Activated CD4-positive, alpha-beta T cell treated with anti-CD3 and anti-CD28 coated beads for 36 hours (primary cell): ENCODE measurements around the gene ENTR1. TPM values are rescaled to one million over a fixed set of nuclear protein-coding genes. Genes with fewer than 3 reads are reported as not detected.
"Not testable (repeated sequence)": the region's sequence is repeated elsewhere in the genome, so short reads cannot be mapped to it uniquely, and the experiment has no call there.

Experiments
- ATAC-seq: fragments of 200-7000 bp; cut with Tn5 transposase; one replicate; pipeline ENCODE4 v1.10.0; 2021; ENCODE audit warnings: mild to moderate bottlenecking, moderate library complexity
- CTCF ChIA-PET: fragments of 350-600 bp; sonication (Branson Sonifier 250); formaldehyde crosslinking; loops from one replicate; lab custom pipeline; 2021; ENCODE audit warnings: antibody characterized with exemption; lab: Charles Lee
- POLR2A ChIA-PET: fragments of 350-600 bp; sonication (Branson Sonifier 250); formaldehyde crosslinking; loops from one replicate; lab custom pipeline; 2021; ENCODE audit warnings: antibody characterized with exemption, inconsistent platforms; lab: Charles Lee
- DNase-seq: peaks from one replicate; pipeline ENCODE4 v3.0.0-alpha.2; 2020
- H3K27ac Mint-ChIP-seq: one replicate; pipeline ENCODE4 v1.8.0; 2021; ENCODE audit warnings: mixed read lengths
- H3K27me3 Mint-ChIP-seq: one replicate; pipeline ENCODE4 v1.8.0; 2021; ENCODE audit warnings: mixed read lengths
- H3K36me3 Mint-ChIP-seq: one replicate; pipeline ENCODE4 v1.8.0; 2021; ENCODE audit warnings: low read depth, mixed read lengths
- H3K4me1 Mint-ChIP-seq: one replicate; pipeline ENCODE4 v1.8.0; 2021; ENCODE audit warnings: mixed read lengths
- H3K4me3 Mint-ChIP-seq: one replicate; pipeline ENCODE4 v1.8.0; 2021; ENCODE audit warnings: mild to moderate bottlenecking, moderate library complexity, mixed read lengths
- H3K9me3 Mint-ChIP-seq: one replicate; pipeline ENCODE4 v1.8.0; 2021; ENCODE audit warnings: low read depth, mixed read lengths
- intact Hi-C, 2 experiments: fragments of 100-400 bp; cut with DNase I in 1 of 2; cut with micrococcal nuclease in 1 of 2; formaldehyde crosslinking; loops; one replicate each; pipeline versions ENCODE4 v1.14.2 to v1.15.1; 2022 to 2024; cut with DNase I, micrococcal nuclease
- total RNA-seq, 2 experiments: library from RNA; stranded (reverse); gene quantifications; one replicate each; pipeline ENCODE4 v1.2.3, GENCODE V29; 2021

The ENTR1 gene
- total RNA-seq, 2 experiments from 2014 or later = 57.2 to 67.7 TPM

DNA sequence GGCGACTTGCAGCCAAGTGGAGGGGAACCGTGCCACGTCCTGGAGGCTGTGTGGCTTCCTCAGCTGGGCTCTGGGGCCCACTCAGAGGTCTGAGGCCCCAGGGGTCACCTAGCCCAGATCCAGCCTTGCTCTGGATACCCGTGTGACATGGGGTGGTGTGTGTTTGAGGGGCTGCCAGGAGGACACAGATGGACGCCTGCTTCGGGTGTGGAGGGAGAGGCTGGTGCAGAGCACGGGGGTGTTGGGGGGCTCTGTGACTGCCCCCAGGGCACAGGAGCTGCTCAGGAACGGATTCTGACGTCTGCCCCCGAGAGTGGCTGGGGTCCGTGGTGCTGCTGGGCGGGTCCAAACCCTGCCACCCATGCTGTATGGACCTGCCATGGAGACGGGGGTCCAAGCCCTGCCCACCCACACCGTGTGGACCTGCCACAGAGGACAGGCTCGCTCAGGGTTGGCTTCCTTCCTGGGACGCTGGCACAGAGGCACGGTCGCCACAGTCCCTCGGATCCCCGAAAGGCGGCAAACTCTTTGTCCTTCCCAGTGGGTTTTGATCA is 18.7 kb upstream of the ENTR1 start:
- CTCF ChIA-PET = no interaction called here

DNA sequence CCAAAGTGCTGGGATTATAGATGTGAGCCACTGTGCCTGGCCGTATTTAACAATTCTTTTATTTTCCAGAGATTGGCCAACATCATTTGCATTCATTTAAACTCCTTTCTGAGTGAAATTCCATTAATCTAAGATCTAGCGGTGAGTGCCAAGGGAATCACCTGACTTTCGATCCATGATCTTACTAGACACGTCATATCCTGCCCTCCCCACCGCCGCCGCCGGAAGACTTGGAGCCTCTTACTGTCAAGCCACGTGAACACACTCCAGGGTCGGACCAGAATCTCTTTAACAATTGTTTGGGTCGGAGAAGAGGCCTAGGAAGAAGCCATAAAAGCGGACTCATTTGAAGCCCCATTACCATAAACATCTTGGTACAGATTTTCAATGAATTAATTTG is 16.4 kb upstream of the ENTR1 start:
- H3K4me1 Mint-ChIP-seq = no peaks in the 10 kb centered on the region
- H3K27ac Mint-ChIP-seq = no peak overlapping the region
- no peak for DNase-seq
- CTCF ChIA-PET = interaction anchor here (0.6 kb wide), 1 partner anchor 39 kb away, joined by 3 read pairs; no protein-coding TSS in a partner anchor
- ATAC-seq = no peak
- no peak overlapping the region for H3K4me3 Mint-ChIP-seq
- peaks cover 31% of the 10 kb centered on the region for H3K36me3 Mint-ChIP-seq
- POLR2A ChIA-PET = no interaction called here
- no peaks in the 10 kb centered on the region for H3K9me3 Mint-ChIP-seq
- H3K27me3 Mint-ChIP-seq = no peaks in the 10 kb centered on the region
- intact Hi-C loops = no loop called here

More for the DNA sequence above, 18.7 kb upstream of the ENTR1 start:
- Mint-ChIP-seq H3K9me3 (no peaks in the 10 kb centered on the region), H3K4me1 (no peaks in the 10 kb centered on the region), H3K4me3 (no peak overlapping the region), H3K27me3 (no peaks in the 10 kb centered on the region), H3K27ac (no peak overlapping the region), H3K36me3 (peaks cover 18% of the 10 kb centered on the region)
- intact Hi-C loops = no loop called here
- no peak for ATAC-seq
- POLR2A ChIA-PET = no interaction called here
- DNase-seq = no peak

DNA sequence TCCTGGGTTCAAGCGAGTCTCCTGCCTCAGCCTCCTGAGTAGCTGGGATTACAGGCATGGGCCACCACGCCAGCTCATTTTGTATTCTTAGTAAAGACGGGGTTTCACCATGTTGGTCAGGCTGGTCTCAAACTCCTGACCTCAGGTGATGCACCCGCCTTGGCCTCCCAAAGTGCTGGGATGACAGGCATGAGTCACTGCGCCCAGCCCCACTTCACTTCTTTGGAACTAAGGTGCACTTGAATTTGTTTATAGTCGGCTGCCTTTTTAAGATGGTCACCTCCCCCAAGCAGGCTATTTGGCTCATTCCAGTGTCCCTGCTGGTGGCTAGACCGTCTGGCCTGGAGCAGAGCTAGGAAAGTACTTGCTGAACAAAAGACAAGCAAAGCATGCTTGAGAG is 15.0 kb upstream of the ENTR1 start:
- H3K9me3 Mint-ChIP-seq, H3K4me1 Mint-ChIP-seq, H3K4me3 Mint-ChIP-seq, H3K27me3 Mint-ChIP-seq, H3K27ac Mint-ChIP-seq, intact Hi-C loops: not testable (repeated sequence)
- ATAC-seq (peak; percentile 33), DNase-seq (peak; percentile 30)
- POLR2A ChIA-PET = interaction anchor here (0.6 to 0.7 kb wide), 2 partner anchors 37 to 297 kb away, joined by 5 to 6 read pairs; no protein-coding TSS in a partner anchor
- H3K36me3 Mint-ChIP-seq = peaks cover 29% of the 10 kb centered on the region
- CTCF ChIA-PET = interaction anchor here (0.6 to 1.3 kb wide), 2 partner anchors 13 to 17 kb away, joined by 3 to 4 read pairs; no protein-coding TSS in a partner anchor

DNA sequence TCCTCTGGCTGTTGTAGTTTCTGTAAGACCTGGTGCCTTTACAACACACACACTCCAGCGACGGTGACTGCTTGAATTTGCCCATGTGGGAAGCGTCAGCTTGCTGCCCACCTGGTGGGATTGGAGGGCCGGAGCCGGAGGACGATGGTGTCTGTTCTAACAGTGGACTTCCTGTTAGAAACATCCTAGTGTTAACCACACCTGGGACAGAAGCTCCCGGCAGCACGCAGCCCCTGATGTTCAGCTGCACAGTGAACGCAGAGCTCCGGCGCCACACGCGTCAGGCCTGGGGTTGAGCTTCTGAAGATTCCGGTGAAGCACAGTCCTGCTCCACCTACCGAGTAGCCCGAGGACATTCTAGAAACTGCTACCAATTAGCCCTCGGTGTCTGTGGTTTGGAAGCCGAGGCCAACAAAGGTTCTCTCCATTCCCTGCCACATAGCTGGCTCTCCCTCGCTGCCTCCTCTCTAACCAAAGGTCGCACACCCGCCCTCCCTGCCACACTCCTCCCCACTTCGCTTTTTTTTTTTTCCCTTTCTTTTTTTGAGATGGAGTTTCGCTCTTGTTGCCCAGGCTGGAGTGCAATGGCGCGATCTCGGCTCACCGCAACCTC is 14.4 kb upstream of the ENTR1 start:
- no peaks in the 10 kb centered on the region for H3K4me1 Mint-ChIP-seq
- H3K9me3 Mint-ChIP-seq = no peaks in the 10 kb centered on the region
- POLR2A ChIA-PET = no interaction called here
- peaks cover 29% of the 10 kb centered on the region for H3K36me3 Mint-ChIP-seq
- ATAC-seq (no peak), DNase-seq (no peak)
- H3K27ac Mint-ChIP-seq = no peak overlapping the region
- CTCF ChIA-PET = interaction anchor here (0.6 to 1.3 kb wide), 3 partner anchors 9 to 18 kb away, joined by 3 to 4 read pairs (median 3); no protein-coding TSS in a partner anchor
- intact Hi-C loops = no loop called here
- H3K4me3 Mint-ChIP-seq = no peak overlapping the region
- no peaks in the 10 kb centered on the region for H3K27me3 Mint-ChIP-seq

DNA sequence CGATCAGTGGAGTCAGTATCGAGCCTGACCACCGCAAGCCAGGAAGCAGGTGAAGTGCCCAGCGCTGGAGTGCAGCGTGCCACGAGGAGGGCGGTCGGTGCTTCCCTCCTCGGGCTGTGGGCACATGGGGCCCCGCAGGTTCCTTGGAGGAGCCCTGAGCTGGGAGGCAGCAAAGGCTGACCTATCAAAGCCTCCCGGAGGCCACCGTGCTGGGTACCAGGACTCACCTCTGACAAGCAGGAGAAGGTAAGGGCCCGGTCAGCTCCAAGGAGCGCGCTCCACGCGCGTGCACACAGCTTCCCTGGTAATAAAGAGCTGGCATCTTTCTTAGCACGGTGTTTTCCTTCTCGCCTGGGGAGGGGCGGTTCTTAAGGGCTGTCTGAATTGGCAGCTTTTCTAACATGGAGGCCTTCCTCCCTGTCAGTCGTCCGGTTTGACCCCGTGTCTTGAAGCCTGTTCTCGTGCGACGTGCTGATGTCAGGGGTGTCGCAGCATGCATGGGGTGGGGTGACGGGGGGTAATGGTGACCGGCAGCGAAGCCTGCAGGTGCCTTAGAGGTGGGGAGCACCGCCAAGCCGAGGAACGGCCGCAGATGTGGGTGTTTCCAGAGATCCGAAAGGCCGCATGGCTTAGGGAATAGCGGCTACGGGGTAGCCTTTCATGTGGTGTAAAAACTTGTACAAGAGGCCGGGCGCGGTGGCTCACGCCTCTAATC is 13.2 kb upstream of the ENTR1 start:
- Mint-ChIP-seq H3K4me3 (no peak overlapping the region), H3K27me3 (no peaks in the 10 kb centered on the region), H3K4me1 (no peaks in the 10 kb centered on the region), H3K9me3 (no peaks in the 10 kb centered on the region), H3K27ac (no peak overlapping the region), H3K36me3 (peaks cover 35% of the 10 kb centered on the region)
- ChIA-PET CTCF (no interaction called here), POLR2A (no interaction called here)
- no peak for DNase-seq
- intact Hi-C loops = no loop called here
- ATAC-seq = no peak

DNA sequence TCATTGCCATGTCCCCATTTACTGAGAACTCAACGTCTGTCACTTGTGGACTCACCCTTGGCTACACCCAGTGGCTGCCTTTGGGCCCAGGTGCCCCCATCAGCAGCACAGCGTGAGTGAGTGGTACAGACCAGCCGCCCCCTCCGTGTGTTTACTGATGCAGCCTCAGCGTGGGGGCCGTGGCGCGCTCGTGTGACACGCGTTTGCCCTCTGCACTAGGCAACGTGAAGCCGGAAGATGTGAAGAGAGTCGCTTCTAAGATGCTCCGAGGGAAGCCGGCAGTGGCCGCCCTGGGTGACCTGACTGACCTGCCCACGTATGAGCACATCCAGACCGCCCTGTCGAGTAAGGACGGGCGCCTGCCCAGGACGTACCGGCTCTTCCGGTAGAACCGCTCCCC is 12.5 kb upstream of the ENTR1 start:
- no peaks in the 10 kb centered on the region for H3K9me3 Mint-ChIP-seq
- no peak overlapping the region for H3K4me3 Mint-ChIP-seq
- DNase-seq (no peak), ATAC-seq (no peak)
- H3K36me3 Mint-ChIP-seq = peaks cover 41% of the 10 kb centered on the region
- H3K4me1 Mint-ChIP-seq = no peaks in the 10 kb centered on the region
- H3K27me3 Mint-ChIP-seq = no peaks in the 10 kb centered on the region
- CTCF ChIA-PET = interaction anchor here (0.5 kb wide), 1 partner anchor 1699 kb away, joined by 3 read pairs; no protein-coding TSS in a partner anchor
- H3K27ac Mint-ChIP-seq = no peak overlapping the region
- intact Hi-C loops = no loop called here
- POLR2A ChIA-PET = no interaction called here

DNA sequence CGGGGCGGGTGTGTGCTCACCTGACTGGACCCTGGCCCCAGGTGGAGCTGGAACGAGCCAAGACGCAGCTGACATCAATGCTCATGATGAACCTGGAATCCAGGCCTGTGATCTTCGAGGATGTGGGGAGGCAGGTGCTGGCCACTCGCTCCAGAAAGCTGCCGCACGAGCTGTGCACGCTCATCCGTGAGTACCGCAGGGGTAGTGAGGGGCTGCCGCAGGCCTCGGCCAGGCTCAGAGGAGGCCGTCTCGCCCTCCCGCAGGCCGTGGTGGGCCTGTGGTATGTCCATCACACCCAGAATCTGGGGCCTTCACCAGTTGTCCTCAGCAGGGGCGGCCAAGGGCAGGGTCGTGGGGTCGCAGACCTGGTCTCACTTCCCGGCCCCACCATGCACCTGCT is 11.4 kb upstream of the ENTR1 start:
- Mint-ChIP-seq H3K4me1 (no peaks in the 10 kb centered on the region), H3K9me3 (no peaks in the 10 kb centered on the region), H3K36me3 (peaks cover 45% of the 10 kb centered on the region), H3K27me3 (no peaks in the 10 kb centered on the region), H3K27ac (no peak overlapping the region), H3K4me3 (no peak overlapping the region)
- intact Hi-C loops = no loop called here
- DNase-seq (no peak), ATAC-seq (no peak)
- ChIA-PET POLR2A (no interaction called here), CTCF (no interaction called here)

DNA sequence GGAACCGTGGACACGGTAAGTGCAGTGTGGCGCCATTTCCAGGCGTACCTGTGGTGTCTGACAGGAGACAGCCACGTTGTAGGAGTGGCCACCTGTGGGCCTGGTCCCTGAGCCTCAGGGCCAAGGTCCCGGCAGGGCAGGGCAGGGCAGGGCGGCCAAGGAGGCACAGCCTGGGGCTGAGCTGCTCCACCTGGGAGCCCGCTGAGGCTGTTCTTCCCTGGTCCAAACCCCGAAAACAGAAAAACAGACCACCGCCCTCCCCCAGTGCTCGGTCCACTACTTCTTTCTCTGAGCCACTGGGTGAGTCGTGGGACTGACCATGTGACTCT is 8.6 kb upstream of the ENTR1 start:
- H3K36me3 Mint-ChIP-seq = peaks cover 48% of the 10 kb centered on the region
- no peaks in the 10 kb centered on the region for H3K4me1 Mint-ChIP-seq
- ATAC-seq (no peak), DNase-seq (no peak)
- intact Hi-C loops = no loop called here
- CTCF ChIA-PET = no interaction called here
- H3K4me3 Mint-ChIP-seq = no peak overlapping the region
- H3K27ac Mint-ChIP-seq = no peak overlapping the region
- H3K27me3 Mint-ChIP-seq = no peaks in the 10 kb centered on the region
- no peaks in the 10 kb centered on the region for H3K9me3 Mint-ChIP-seq
- POLR2A ChIA-PET = interaction anchor here (0.6 kb wide), 1 partner anchor 40 kb away, joined by 3 read pairs; no protein-coding TSS in a partner anchor

DNA sequence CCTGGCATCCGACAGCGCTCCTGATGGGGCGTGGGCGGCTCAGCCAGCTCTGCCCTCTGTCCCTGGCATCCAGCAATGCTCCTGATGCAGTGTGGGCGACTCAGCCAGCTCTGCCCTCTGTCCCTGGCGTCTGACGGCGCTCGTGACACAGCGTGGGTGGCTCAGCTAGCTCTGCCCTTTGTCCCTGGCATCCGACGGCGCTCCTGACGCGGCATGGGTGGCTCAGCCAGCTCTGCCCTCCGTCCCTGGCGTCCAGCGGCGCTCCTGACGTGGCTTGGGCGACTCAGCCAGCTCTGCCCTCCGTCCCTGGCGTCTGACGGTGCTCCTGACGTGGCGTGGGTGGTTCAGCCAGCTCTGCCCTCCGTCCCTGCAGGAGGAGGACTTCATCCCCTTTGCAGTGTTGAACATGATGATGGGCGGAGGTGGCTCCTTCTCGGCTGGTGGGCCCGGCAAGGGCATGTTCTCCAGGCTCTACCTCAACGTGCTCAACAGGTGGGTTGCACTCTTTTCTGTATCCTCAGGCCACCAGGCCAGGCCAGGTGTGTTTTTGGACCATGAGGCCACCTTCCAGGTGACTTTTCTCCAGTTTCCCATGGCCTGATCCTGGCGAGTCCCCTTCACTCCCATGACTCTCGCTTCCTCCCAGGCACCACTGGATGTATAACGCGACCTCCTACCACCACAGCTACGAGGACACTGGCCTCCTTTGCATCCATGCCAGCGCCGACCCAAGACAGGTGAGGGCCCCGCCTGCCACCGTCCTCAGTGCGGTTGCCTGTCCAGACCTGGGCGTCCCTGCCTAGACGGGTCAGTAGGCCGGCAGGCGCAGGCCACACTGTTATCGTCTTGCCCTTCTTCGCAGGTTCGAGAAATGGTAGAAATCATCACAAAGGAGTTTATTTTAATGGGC is 8.0 kb upstream of the ENTR1 start:
- DNase-seq (no peak), ATAC-seq (no peak)
- POLR2A ChIA-PET = interaction anchor here (0.6 to 0.7 kb wide), 3 partner anchors 32 to 770 kb away, joined by 3 read pairs; no protein-coding TSS in a partner anchor
- intact Hi-C loops = no loop called here
- Mint-ChIP-seq H3K36me3 (peaks cover 50% of the 10 kb centered on the region), H3K9me3 (no peaks in the 10 kb centered on the region), H3K27ac (no peak overlapping the region), H3K27me3 (no peaks in the 10 kb centered on the region), H3K4me1 (no peaks in the 10 kb centered on the region), H3K4me3 (no peak overlapping the region)
- CTCF ChIA-PET = no interaction called here

DNA sequence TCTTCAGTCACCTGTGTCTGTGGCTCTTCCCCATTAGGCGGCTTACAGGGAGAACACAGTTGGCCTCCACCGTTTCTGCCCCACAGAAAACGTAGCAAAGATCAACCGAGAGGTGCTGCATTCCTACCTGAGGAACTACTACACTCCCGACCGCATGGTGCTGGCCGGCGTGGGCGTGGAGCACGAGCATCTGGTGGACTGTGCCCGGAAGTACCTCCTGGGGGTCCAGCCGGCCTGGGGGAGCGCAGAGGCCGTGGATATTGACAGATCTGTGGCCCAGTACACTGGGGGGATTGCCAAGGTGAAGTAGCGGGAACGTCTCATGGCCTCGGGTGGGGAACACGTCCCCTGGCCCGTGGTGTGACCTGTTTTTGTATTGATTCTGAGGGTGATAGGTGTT is 6.5 kb upstream of the ENTR1 start:
- Mint-ChIP-seq H3K9me3 (no peaks in the 10 kb centered on the region), H3K27ac (no peak overlapping the region), H3K4me1 (peaks cover 8% of the 10 kb centered on the region), H3K27me3 (no peaks in the 10 kb centered on the region), H3K36me3 (peaks cover 55% of the 10 kb centered on the region), H3K4me3 (no peak overlapping the region)
- no peak for ATAC-seq
- no peak for DNase-seq
- intact Hi-C loops = no loop called here
- ChIA-PET CTCF (no interaction called here), POLR2A (no interaction called here)

DNA sequence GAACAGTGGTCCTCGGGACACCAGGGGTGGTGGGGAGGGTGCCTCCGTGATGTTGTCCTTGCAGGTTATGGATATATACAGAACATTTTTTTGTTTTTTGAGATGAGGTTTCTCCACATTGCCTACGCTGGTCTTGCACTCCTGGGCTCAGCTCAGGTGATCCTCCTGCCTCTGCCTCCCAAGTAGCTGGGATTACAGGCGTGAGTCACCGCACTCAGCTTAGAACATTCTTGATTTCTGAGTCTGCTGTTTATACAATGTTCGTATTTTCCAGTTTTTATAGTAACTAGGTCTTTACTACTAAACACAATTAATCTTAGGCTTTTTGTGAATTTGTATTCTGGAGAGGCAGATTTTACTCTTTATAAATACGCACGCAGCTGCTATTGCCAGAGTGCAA is 6.0 kb upstream of the ENTR1 start:
- ChIA-PET CTCF (no interaction called here), POLR2A (no interaction called here)
- no peak overlapping the region for H3K27ac Mint-ChIP-seq
- ATAC-seq (no peak), DNase-seq (no peak)
- H3K36me3 Mint-ChIP-seq = peaks cover 56% of the 10 kb centered on the region
- H3K9me3 Mint-ChIP-seq = no peaks in the 10 kb centered on the region
- intact Hi-C loops = no loop called here
- H3K27me3 Mint-ChIP-seq = no peaks in the 10 kb centered on the region
- peaks cover 13% of the 10 kb centered on the region for H3K4me1 Mint-ChIP-seq
- no peak overlapping the region for H3K4me3 Mint-ChIP-seq
